ENCODE data around the gene MFAP4.

Gene MFAP4

DNA sequence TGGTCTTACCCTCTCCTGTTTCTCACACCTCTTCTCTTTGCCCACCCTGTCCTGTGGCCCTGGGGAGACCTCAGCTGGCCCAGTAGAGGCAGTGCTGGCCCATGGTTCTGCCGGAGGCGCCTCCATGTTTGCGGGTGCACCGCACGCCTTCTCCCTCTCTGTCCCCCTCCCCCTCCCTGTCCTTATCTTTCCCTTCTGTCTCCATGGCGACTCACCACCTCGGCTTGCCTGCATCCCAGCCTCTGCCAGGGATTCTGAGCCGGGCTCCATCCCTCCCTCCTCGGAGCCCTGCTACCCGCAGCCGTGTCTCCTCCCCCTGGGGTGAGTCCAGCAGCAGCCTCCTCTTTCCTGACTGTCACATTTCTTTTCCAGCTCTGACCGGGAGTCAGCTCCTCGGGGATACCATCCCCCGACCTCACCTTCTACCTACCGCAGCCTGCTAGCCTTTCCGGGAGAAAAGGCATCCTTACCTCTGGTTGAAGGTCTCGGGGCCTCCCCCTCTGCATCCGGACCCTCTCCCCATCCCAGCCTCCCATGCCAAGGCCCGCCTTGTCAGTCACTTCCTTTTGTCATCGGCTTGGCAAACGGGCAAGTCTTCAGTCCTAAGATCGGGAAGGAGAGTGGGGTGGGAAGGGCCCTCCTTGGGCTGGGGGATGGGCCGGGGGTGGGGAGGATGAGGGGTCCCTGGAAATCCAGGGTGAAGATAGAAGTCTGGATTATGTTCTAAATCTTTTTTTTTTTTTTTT is 24.1 kb upstream of the MFAP4 start, which contains the start of gene RNF112:
RNF112 (plus strand) TSS at position 358 of the 746 bp plus-strand sequence; CDS start at position 535, 177 bp downstream.
- in situ Hi-C loops (cut with MboI; ENCODE audit: low sequenced_read_pairs), result no loop called here

DNA sequence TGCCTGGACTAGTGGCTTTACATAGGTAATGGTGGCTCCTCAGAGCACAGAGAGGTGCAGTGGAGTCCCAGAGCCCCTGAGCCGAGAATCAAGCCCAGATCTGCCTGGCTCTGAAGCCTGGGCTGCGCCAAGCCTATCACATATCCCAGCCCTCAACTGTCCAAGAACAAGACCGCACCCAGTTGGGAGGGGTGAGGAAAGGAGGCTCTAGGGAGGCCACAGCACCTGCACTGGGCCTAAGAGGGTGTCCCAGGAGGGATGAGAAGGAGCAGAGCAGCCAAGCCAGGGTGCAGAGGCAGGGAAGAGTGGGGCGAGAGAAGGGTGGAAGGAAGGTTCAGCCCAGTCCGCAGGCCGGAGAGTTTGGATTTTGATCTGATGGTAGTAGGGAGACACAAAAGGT is 23.1 kb upstream of the MFAP4 start:
- in situ Hi-C loops (cut with MboI; ENCODE audit: low sequenced_read_pairs), result no loop called here

- in situ Hi-C loops (cut with MboI; ENCODE audit: low sequenced_read_pairs), result no loop called here
These were observed 22.5 kb upstream of the MFAP4 start for GRCh38 chr17:19409509-19409908.

GRCh38 chr17:19409066-19409465 is 22.1 kb upstream of the MFAP4 start:
- in situ Hi-C loops (cut with MboI; ENCODE audit: low sequenced_read_pairs), result no loop called here

- in situ Hi-C loops (cut with MboI; ENCODE audit: low sequenced_read_pairs), result no loop called here
These were observed 21.3 kb upstream of the MFAP4 start for GRCh38 chr17:19408346-19408710.

- in situ Hi-C loops (cut with MboI; ENCODE audit: low sequenced_read_pairs), result no loop called here
These were observed 20.8 kb upstream of the MFAP4 start for GRCh38 chr17:19407601-19408345.

- in situ Hi-C loops (cut with MboI; ENCODE audit: low sequenced_read_pairs), result no loop called here
These were observed 18.1 kb upstream of the MFAP4 start for GRCh38 chr17:19405114-19405513.

DNA sequence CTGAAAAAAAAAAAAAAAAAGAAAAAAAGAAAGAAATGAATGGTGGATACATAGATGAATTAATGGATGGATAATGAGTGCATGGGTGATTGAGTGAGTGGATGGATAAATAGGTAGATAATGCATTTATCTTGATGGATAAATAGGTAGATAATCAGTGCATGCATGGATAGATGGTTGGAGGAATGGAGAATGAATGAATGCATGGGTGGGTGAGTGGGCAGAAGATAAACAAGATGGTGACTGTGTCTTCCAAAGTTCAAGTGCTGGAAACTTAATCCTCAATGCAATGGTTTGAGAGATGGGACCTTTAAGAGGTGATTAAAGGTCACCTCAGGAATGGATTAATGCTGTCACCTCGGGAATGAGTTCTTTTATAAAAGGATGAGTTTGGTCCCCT is 17.3 kb upstream of the MFAP4 start:
- in situ Hi-C loops (cut with MboI; ENCODE audit: low sequenced_read_pairs), result no loop called here

DNA sequence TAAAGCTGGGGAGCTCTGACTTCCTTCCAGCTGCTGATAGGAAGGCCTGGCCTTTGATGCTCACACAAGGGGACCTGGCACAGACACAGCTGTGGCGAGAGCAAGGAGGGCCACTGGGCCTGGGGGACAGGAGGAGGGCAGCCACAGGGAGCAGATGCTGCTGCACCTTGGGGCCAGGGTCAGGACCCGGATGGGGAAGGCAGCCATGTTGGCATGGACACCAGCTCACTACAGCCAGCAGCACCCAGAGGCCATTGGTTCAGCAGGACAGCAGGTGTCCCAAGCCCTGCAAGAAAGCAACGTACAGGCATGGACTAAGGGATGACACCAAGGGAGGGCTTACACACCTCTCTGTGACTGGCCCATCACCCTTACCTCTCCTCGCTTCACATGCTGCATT is 16.0 kb upstream of the MFAP4 start:
- in situ Hi-C loops (cut with MboI; ENCODE audit: low sequenced_read_pairs), result no loop called here

DNA sequence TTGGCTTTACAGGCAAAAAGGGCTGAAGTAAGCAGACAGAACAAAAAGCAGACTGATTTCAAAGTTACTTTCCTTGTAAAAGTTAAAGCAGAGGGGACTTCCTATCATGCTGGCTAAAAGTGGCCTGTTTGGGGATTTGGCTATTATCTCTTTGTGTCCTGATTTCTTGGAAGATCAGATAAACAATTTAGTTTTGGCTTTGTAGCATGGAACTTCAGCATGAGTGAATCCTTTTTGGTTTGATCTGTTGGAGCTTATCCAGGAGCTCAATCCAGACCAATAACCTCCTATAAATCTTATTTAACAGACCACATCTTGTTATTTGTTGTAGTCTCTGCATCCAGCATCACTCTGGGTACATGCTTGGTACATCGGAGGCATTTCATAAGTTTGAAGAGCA is 15.2 kb upstream of the MFAP4 start:
- in situ Hi-C loops (cut with MboI; ENCODE audit: low sequenced_read_pairs), result no loop called here

GRCh38 chr17:19401321-19402010 is 14.5 kb upstream of the MFAP4 start:
- in situ Hi-C loops (cut with MboI; ENCODE audit: low sequenced_read_pairs), result no loop called here

DNA sequence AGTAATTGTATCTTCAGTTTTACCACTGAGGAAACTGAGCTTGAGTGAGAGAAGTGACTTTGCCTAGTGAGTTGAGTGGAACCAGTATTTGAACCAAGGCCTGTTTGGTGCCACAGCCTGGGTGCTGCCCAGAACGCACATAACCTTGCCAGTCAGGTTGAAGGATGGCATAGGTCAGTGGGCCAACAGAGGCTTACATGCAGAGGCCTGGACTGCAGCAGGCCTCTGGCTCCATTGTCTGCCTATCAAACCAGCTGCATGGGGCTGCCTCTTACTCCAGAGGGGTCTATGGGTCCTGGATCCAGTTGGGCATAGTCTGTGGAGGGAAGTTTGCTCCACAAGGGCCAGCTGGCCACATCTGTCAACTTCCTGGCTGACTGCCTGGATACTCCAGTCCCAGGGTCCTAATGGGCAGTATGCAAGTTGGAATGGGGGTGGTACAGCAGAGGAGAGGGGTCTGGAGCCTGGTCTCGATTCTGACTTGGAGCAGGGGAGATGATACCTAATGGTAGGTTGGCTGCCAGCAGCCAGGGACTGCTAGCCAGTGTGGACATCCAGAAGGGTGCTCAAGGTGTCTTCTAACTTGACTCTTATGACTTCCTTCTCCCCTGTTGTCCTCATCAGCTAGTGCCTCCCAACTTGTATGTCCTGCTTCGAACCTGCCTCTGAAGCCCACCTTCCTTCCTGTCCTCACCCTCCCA is 12.9 kb upstream of the MFAP4 start:
- in situ Hi-C loops (cut with MboI; ENCODE audit: low sequenced_read_pairs), result no loop called here

GRCh38 chr17:19398301-19399181 is 11.6 kb upstream of the MFAP4 start:
- in situ Hi-C loops (cut with MboI; ENCODE audit: low sequenced_read_pairs), result no loop called here

DNA sequence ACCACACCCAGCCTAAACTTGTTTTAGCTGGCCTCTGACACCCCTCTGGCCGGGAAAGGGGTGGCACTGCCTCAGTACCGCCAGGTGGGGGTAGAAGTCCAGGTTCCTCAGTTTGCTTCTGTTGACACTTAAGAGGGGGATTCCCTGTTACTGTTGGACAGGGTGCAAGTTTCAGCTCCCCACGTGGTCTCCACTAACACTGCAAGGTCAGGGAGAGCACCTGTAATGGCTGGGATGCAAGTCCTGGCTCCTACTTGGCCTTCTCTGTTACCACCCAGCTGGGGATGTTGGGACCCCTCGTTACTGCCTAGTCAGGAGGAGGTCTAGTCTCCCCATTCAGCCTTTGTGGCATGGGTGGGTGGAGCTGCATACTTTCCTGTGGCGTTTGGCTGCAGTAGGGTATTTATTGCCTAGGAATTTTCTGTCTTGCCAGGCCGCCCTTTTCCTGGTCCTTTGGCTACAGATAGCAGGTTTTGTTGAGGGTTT is 10.6 kb upstream of the MFAP4 start:
- in situ Hi-C loops (cut with MboI; ENCODE audit: low sequenced_read_pairs), result no loop called here

DNA sequence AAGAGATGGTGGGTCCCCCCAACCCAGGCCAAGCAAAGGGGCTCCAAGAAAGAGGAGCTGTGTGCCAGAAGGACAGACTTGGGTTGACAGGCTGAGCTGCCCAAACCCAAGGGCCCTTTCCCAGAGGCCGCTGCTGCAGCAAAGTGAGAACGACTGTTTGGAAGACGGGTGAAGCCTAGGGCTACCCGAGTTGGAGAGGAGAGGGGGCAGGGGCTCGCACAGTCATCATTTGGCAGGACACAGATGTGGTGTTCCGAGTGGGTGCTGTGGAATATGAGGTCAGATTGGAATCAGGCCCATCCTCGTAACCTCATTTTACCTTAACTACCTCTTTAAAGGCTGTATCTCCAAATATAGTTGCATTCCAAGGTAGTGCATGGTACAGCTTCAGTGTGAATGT is 5.3 kb upstream of the MFAP4 start:
- in situ Hi-C loops (cut with MboI; ENCODE audit: low sequenced_read_pairs), result no loop called here

- in situ Hi-C loops (cut with MboI; ENCODE audit: low sequenced_read_pairs), result no loop called here
These were observed 4.4 kb upstream of the MFAP4 start for GRCh38 chr17:19391432-19391831.

GRCh38 chr17:19390951-19391350 is 4.0 kb upstream of the MFAP4 start:
- in situ Hi-C loops (cut with MboI; ENCODE audit: low sequenced_read_pairs), result no loop called here

GRCh38 chr17:19388791-19389785 is 2.1 kb upstream of the MFAP4 start:
- in situ Hi-C loops (cut with MboI; ENCODE audit: low sequenced_read_pairs), result no loop called here

All from hTERT RPE-1 (cell line).